Endothelial cell of hepatic sinusoid (primary cell): ENCODE results near the gene FHOD3.

Source experiments
- in situ Hi-C: cut with HindIII; loops from 2 replicates; pipeline ENCODE4 v1.10.0; 2017; ENCODE audit warnings: low sequenced_read_pairs

Gene FHOD3

DNA sequence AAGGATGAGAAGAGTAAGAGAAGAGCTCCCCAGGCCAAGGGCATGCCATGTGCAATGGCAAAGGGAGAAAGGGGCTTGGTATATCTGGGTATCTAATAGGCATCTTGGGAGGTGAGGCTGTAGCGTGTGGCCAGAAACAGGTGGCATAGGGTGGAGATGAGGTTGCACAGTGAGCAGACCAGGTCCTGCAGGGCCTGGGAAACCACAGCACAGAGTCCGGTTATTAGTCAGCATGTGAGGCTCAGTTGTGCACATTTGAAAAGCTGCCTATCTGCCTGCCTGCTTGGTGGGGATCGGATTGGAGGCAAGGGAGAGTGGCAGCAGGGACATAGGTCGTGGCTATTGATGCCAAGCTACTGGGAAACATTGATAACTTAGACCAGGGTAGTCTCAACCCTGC, 340.7 kb downstream of the FHOD3 start:
- in situ Hi-C loops, result no loop called here

DNA sequence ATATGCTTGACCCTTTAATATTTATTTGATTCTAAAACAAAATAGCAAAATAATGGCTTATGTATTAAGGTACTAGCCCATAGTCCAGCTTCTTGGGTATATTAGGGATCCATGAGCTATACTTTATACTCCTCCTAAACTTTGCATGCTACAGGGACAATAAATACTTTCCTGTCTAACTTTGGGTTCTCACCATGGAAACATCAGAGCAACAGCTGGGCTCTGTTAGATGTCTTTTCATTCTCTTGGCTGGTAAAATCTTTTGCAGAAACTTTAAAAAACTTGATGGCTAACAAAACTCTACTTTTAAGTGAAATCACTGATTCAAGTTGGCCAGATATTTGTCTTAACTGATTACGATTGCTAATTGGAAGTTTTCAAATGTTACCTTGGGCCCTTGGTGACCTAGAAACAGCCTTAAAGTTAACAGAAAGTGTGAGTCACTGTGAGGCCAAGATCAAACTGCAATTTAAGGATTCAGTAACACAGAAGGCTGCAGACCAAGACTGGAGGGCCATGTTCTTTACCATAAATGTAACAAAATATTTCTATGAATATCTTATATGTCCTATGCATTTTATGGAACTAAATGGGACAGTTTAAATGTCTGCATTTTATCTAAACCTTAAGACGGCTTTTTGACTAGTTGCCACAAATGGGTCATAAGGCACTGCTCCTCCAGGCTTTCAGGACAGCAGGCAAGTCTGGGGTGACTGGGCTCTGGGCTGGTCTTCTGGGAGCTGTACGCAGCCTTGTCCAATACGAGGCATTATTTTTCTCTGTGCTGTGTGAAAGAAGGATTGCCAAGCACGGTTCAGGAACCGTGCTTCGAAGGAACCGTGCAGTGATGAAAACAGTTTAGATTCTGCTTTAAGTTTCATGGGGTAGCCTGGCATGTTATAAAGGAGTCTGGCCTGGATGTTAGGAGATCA, 342.8 kb downstream of the FHOD3 start:
- in situ Hi-C loops, result no loop called here

GRCh38 chr18:36643061-36643460, 345.5 kb downstream of the FHOD3 start:
- in situ Hi-C loops, result no loop called here

GRCh38 chr18:36648803-36649202, 351.3 kb downstream of the FHOD3 start:
- in situ Hi-C loops, result no loop called here

DNA sequence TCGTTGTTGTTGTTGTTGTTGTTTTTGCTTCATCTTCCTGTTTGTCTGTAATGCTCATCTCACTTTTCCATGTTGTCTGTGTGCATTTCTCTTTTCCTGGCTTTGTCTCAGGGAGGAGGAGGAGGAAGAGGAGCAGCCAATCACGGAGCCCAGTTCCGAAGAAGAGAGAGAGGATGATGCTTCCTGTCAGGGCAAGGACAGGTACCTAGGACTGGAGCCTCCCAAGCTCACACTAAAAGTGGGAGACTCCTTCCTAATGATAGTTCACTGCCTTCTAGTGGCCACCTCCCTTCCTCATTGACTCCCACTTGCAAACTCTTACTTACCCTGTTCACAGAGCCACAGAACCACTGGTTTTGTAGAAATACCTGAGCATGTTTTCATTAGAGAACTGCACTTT, 351.7 kb downstream of the FHOD3 start:
- in situ Hi-C loops, result no loop called here

DNA sequence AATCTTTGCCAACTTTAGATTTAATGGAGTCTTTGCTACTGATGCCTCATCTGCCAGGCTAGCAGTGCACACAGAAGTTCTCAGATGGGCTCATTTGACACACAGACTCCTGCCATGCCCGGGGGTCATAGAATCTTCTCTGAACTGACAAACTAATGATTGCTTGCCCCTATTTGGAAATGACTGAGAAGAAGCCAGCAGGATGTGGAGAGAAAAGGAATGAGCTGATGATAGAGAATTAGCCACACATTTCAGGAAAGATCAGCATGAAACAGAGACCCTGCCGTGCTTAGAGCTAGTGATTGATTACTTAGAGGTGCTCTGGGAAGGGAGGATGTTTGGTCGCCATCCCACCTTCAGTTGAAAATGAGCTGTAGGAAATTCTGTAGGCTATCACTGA, 352.8 kb downstream of the FHOD3 start:
- in situ Hi-C loops, result no loop called here

- in situ Hi-C loops, result no loop called here
Observed at GRCh38 chr18:36650906-36651305, 353.4 kb downstream of the FHOD3 start.

GRCh38 chr18:36652503-36652902, 355.0 kb downstream of the FHOD3 start:
- in situ Hi-C loops, result no loop called here

DNA sequence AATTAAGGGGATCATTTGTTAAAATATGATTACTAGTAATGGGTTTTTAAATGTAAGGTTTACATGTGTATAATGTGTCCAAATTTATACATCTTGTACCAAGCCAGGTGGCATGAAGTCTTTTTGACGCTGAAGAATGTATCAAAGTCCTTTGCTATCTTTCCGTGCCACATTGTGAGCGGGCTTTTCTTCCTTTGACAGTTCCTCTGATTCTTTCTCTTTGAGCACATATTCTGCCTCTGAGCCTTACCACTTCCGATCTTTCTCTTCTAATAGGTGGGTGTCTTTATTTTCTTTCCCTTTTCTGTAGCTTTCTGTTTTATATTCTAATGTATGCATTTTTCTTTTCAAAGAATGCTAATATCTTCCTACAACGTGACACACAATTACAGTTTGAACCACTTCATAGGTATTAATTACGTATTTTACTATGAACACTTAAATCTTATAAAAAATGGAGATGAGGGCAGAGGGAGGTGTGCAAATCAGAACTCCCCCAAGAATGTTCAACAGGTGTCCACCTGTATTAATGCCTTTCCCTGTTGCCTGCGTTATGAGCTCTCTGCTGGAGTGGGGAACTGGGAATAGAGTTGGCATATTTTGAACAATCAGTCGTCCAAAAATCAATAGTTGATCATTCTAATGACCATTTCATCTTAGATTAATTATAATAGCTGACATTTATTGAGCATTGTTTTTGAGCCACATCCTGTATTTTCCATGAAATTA, 355.8 kb downstream of the FHOD3 start:
- in situ Hi-C loops, result no loop called here

GRCh38 chr18:36653870-36654269, 356.4 kb downstream of the FHOD3 start:
- in situ Hi-C loops, result no loop called here

GRCh38 chr18:36655074-36655473, 357.6 kb downstream of the FHOD3 start:
- in situ Hi-C loops, result no loop called here

DNA sequence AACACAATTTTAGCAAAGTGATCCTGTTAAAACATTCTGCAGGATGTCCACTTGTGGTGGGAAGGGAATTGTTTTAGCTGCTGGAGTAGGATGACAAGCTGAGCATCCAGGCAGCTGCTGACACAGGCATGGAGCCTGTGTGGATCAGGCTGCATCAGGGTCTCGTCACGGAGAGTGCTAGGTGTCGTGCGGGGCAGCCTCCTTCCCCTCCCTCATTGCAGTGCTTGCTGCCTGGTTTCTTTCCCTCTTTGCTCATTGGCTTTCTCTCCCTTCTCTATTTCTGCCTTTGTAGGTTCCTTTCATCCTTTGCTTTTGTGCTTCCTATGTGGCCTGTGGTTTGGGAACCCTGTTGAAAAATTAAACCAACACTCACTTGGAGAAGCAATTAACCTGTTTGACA, 358.4 kb downstream of the FHOD3 start:
- in situ Hi-C loops, result no loop called here

- in situ Hi-C loops, result no loop called here
Observed at GRCh38 chr18:36658611-36659010, 361.1 kb downstream of the FHOD3 start.

DNA sequence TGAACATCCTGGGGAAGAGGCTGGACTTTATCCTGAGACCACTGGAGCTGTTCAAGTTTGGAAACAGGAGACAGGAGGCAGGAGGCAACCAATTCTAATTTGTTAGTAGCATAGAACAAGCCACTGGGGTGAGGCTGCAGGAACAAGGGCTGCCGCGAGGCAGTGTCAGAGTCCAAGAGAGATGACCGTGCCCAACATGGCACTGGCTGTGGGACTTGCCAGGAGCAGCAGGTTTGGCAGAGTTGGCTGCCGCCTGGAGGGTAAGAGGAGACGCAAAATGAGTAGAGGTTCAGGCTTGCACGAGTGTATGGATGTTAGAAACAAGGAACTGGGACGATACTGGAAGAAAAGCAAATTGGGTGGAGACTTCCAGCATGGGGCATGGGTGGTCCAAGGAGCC, 362.8 kb downstream of the FHOD3 start:
- in situ Hi-C loops, result no loop called here

DNA sequence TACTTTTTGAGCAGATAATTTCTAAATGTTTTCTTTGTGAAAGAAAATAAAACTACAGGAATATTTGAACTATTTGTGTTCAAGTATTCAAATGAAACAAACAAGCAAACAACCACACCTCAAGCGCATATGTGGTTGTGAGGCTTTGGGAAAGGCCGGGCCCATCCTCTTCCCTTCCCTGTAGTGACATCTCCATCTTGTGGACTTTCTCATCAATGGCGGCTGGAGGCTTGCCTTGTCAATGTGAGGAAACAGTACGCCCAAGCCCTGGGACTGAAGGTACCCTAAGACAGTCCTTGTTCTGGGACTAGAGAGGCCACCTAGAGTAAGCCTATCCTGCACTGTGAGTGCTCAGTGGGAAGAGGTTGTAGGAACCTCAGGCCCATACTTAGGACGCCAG, 364.5 kb downstream of the FHOD3 start:
- in situ Hi-C loops, result no loop called here

DNA sequence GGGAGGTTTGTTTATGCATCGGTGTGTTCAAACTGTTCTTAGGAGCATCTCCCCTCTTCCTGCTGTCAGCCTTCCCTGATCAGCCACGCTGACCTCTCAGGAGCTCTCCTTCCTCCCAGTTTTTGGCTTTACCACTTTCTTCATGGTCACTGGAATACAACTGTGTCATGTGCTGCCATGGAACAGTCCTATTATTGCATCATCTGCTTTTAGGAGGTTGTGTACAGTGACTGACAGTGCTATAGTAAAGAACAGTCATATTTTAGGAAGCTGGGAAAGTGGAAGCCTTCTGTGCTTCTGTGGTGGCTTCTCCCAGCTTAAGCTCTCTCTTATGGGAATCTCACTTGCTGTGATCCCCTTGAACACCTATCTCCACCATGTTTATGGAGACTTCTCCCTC, 365.8 kb downstream of the FHOD3 start:
- in situ Hi-C loops, result no loop called here

DNA sequence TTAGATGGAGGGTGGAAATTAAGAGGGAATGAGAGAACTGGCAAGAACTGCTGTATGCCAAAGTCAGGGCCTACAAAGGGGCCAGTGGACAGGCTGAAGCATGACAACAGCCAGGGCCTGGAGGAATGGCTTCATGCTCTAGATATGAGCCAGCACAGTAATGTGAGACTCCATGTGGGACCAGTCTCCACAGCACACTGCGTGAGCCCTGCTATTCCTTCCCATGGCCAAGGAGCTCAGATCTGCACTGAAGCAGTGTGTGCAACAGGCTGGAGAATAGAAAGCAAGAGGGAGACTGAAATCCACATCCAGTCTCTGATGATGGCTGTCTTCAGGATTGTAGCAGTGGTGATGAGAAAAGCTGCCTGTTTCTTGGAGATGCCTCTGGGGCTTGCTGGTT, 368.4 kb downstream of the FHOD3 start:
- in situ Hi-C loops, result no loop called here

GRCh38 chr18:36667811-36668210, 370.3 kb downstream of the FHOD3 start:
- in situ Hi-C loops, result no loop called here

DNA sequence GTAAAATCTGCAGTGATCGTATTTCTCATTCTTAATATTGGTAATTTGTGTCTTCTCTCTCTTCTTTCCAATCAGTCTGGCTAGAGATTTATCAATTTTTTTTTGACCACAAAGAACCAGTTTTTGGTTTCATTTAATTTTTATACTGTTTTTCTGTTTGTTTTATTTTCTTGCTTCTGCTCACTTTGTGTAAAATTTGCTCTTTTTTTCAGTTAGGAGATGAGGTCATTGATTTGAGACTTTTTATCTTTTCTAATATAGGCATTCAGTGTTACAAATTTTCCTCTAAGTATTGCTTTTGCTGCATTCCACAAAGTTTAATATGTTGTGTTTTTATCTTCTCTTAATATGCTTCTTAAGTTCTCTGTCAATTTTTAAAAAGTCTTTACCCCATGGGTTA, 370.8 kb downstream of the FHOD3 start:
- in situ Hi-C loops, result no loop called here

GRCh38 chr18:36672437-36673344, 375.2 kb downstream of the FHOD3 start:
- in situ Hi-C loops, result no loop called here

- in situ Hi-C loops, result no loop called here
Observed at GRCh38 chr18:36673452-36673851, 375.9 kb downstream of the FHOD3 start.
